ENCODE measurements around the gene ATXN7L1.

- TF ChIP-seq CTCF (IDR thresholded peaks at IDR 0.05), result no peak
- no peak for TF ChIP-seq EP300 (IDR thresholded peaks at IDR 0.05)
These were observed 5.3 kb downstream of the ATXN7L1 start for GRCh38 chr7:105871142-105871541.
